ENCODE data around the gene MIX23.

The MIX23 gene

DNA sequence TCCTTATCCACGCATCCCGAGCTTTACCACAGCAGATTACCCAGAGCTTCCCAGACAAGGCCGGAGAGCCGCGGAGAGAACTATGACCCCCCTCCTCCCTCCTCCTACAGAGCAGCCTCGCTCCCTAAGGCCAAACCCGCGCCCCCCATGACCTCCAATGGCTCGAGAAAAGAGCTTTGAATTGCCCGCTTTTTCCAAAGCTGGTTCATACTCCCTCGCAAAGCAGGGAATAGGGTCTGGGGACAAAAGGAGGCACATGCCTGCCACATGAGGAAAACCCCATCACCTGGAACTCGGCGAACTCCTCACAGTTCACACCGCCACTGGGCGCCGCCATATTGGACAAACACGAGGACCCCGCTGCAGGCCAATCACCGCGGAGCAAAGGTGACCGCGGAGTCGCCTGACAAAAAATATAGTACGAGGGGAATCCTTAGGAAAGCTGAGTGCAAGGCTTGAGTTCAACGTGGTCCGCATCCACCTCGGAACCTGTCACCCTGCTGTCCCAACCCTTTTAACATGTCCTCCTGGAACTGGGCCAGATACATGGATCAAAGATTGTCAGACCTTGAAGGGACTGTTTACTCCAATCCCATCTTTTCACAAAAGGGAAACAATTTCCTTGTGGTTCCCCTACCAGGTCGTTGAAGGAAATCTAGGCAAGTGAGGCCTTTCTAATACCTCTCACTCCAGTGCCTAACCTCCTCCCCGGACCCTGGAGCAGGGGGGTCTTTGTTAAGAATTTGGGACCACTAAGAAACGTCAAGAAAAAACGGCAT lies at the start of gene MIX23:
TSS of gene MIX23 (minus strand) at position 344 of the 779 bp plus-strand sequence. CDS start at position 337, 7 bp downstream.
- peak; percentile 70 for DNase-seq (ENCODE audit: low read depth)

DNA sequence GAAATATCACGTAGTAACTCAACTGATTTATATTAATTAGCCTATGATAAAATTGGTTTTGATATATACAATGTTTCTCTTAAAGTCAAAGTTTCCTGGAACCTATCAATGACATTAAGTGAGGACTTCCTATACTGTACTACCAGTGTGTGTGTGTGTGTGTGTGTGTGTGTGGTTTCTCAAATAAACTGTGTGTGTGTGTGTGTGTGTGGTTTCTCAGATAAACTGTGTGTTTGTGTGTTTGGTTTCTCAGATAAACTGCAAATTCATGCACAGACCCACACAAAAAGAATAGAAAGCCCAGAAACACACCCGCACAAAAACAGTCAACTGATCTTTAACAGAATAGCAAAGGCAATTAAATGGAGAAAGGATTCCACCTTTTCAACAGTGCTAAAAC lies 47.3 kb upstream of the MIX23 start:
- no peak for DNase-seq (ENCODE audit: low read depth)

DNA sequence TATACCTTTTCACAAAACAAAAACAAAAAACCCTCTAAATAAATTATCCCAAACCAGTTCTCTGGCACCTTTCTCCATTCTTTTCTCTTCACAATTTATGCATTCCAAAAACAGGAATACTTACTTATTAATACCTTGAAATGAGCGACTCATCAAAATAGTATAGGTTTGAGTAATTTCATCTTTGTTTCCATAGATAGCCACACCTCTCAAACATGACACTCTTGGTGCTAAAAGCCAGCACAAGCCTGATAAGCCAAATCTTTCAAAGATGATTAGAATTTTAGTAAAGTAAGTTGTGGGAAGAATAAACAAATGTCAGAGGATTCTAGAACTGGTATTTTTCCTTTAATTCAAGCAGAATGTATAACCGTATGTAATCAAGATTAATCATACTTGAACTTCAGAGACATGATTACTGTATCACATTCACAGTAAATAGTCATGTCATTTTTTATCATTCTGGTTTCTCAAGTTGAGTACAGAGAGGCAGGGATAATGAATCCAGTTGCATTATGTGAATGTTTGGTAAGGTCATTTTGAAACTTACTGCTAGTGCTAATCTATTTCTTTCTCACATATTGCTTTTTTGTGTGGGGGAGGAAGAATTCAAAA lies 44.9 kb upstream of the MIX23 start:
- DNase-seq (ENCODE audit: low read depth) = no peak

DNA sequence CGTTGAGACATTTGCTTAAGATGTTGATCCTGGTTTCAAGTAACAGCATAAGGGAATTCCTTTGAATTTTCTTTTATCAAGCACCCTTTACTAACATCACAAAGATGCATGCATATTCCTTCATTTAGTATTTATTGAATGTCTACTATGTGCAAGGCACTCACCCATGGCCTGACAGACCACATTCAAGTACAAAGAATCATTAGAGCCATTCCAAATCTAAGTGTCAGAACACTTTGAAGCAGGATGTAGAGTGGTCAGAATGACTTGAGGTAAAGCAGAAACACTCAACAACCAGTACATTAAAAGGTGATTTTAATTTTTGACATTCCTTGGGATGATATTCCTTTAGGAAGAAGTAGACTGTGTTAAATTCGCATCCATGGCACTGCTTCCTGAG lies 38.8 kb upstream of the MIX23 start:
- no peak for DNase-seq (ENCODE audit: low read depth)

DNA sequence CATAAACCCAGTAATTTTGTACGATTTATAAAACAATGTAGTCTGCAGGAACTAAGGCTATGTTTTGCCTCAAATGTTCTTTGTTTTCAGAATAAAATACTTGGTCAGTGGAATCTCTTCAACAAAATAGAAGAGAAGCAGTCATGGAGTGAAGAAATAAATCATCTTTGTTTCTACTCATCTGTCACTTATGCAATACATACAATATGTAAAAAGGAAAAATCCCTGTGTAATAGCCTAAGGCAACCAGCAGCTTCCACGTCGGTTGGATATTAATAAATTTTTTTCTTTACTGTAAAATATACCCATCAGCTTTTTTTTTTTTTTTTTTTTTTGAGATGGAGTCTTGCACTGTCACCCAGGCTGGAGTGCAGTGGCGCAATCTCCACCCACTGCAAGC lies 38.1 kb upstream of the MIX23 start:
- DNase-seq (ENCODE audit: low read depth) = no peak

DNA sequence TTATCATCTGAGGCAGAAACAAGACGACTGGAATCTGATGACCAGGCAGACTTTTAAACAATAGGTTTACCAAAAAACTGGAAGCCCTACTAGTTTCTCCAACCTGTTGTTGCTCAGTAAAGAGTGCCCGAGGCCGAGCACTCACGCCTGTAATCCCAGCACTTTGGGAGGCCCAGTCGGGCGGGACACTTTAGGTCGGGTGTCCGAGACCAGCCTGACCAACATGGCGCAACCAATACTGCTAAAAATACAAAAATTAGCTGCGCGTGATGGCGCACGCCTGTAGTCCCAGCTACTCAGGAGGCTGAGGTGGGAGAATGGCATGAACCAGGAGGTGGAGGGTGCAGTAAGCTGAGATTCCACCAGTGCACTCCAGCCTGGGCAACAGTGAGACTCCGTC lies 33.9 kb upstream of the MIX23 start:
- DNase-seq (ENCODE audit: low read depth) = no peak

DNA sequence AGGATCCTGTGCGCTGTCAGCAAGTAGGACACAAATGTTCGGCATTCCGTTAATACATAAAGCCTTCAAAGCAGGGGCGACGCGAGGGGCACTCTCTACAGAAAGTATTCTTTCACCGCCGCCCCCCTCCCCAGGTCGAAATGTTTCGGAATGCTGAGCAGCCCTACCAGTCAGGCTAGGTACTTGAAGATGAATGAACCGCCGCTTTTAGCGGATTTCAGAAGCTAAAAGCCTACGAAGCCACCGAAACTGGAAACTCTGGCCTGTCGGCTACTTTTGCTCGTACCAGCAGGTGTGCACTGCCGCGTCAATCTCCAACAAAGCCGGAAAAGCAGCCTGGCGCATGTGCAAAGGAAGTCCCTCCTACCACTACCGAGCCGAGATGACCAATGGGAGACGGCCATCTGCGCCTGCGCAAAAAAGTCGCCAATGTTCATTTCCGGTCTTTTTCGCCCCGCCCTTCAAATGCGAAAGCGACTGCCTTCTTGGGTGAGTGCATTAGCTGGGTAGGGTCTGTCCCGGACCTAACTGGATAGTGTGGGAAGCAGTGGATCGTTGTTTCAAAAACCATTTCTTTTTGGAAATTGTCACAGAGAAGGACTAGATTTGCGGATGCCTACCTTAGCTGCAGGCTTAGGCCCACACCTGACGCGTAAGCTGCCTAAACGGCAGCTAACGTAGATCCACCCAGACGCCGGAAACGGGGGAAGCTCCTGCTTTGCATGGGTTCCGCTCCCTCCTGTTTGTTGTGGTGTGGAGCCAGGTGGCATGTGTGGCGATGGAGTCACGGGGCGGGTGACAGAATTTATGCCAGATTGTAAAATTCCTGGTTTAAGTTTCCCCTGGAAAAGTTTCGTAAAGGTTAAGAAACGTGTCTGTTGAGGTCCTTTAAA lies 33.0 kb upstream of the MIX23 start, which contains the start of gene WDR5B:
TSS of gene WDR5B (minus strand) at position 301 of the 893 bp plus-strand sequence. CDS start 534 bp downstream, outside the sequence.
- peak; percentile 96 for DNase-seq (ENCODE audit: low read depth)

DNA sequence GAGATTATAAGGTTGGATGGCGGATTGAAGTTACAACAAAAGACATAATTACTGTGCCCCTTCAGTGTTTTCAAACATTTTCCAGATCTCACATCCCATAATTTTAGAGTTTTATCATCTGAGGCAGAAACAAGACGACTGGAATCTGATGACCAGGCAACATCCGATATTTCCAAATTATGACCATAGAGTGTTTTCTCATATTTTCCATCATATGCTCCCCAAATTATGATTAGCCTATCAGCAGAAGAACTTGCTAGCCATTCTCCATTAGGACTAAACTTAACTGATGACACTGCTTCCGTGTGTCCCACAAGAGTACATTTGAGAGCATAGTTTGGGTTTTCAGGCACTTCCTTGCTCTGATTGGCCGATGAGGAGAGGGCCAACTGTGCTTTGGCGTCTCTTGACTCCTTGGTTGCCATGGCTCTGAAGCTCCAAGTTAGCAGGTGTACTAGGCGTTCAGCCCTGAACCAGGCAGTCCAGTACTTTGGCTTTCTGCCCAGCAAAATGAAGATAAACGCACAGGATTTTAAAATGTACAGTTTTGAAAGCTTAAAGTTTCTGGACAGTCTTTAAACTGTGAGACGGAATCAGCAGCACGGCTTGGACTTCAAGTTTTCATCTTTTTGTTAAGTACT lies 32.2 kb upstream of the MIX23 start:
- DNase-seq (ENCODE audit: low read depth) = peak; percentile 28

DNA sequence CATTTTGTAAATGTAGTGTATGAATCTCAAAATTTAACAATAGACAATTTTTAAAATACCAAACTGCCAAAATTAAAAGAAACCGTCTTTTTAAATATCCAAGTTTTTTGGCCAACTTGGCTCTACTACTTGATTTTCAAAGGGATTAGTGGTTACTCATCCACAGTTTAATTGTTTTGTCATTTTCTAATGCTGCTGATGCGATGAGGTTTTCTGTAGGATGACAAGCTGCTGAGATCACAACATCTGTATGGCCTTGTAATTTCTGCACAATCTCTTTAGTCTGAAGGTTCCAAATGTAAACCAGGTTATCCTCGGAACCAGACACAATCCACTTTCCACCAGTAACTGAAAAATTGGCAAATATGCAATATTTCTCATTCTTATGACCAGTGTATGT lies 31.4 kb upstream of the MIX23 start:
- no peak for DNase-seq (ENCODE audit: low read depth)

DNA sequence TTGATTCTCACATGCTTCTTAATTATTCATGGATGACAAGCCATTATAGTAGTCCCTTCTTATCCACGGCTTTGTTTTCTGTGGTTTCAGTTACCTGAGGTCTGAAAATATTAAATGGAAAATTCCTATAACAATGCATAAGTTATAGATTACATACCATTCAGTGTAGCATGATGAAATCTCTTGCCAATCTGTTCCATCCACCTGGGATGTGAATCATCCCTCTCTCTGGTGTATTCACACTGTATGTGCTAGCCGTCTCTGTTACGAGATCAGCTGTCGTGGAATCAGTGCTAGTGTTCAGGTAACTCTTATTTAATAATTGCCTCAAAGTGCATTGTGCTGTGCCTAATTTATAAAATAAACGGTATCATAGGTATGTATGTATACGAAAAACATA lies 27.6 kb upstream of the MIX23 start:
- DNase-seq (ENCODE audit: low read depth) = no peak

DNA sequence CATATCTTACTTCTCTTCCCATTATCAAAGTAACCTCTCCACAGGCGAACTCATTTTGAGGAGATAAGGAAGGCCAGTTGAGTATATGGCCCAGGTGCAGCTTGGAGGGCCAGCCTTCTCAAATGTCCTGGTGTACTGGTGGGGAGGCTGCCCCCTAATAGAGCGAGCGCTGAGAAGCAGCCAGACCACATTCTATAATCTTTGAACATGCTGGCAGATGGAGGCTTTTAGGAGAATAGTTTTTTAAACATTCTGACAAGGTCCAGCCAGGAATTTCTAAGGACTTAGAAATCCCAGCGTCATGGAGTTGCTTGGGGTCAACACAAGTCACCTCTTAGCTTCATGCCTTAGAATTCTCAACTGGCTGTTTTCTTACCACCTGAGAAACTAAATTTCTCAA lies 27.1 kb upstream of the MIX23 start:
- no peak for DNase-seq (ENCODE audit: low read depth)

DNA sequence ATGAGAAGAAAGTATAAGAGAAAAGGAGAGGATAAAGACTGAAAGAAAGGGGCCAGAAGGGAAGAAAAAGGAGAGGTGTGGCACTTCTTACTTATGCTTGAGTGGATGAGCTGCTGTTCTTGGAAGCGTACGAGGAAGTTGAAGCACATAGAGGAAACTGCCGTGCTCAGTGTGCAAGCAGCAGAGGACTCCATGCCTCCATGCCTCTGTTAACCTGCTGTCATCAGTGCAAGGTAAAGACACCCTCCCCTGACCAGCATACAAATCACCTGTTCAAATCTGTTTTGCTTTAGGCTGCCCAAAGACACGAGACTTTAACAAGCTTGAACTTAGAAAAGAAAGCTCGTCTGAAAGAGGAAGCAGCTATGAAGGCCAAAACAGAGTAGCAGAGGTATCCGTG lies 26.4 kb upstream of the MIX23 start:
- no peak for DNase-seq (ENCODE audit: low read depth)

DNA sequence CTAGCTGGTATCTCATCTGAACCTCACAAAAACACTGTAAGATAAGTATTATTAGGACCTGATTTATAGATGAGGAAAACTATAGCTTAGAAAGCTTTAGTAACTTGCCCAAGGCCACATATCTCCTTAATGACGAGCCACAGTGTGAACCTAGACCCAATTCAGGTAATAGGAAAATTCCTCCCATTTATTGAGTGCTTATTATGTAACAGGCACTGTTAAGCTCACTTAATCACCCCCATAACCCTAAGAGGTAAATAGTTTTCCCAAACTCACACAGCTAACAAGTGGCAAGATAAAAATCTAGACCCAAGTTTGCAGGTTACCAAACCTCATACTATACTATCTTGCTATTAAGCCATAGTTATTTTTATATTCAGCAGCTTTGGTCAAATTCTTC lies 24.9 kb upstream of the MIX23 start:
- no peak for DNase-seq (ENCODE audit: low read depth)

DNA sequence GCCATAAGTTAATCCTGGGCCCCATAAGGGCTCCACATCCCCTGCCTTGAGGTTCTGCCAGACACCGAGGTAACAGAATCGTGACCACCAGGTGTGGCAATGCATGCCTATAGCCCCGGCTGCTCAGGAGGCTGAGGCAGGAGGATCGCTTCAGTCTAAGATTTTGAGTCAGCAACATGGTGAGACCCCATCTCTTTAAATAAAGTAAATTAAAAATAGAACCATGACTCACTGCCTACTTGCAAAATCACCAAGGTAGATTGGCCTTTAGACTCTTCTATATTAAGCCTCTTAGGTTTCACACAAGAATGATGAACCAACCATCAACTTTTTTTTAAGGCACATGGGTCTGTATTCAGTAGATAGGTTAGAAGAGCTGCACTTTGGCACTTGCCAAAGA lies 23.2 kb upstream of the MIX23 start:
- DNase-seq (ENCODE audit: low read depth) = no peak

DNA sequence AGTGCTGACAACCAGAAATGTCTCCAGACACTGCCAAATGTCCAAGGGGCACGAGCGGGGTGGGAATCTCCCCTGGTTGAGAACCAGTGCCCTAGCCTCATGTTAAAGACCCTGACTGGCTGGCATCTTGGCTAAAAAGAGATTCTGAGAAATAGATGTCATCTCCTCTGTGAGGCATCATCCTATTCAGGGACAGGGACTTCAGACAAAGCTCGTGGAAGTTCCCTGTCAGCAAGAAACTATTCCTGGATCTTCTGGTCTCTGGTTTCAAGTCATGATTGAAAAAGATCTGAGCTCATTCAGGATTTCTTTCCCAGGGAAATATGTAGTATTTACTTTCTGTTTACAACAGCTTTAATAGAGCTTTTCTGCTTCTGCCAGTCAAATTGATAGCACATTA lies 22.0 kb upstream of the MIX23 start:
- no peak for DNase-seq (ENCODE audit: low read depth)

DNA sequence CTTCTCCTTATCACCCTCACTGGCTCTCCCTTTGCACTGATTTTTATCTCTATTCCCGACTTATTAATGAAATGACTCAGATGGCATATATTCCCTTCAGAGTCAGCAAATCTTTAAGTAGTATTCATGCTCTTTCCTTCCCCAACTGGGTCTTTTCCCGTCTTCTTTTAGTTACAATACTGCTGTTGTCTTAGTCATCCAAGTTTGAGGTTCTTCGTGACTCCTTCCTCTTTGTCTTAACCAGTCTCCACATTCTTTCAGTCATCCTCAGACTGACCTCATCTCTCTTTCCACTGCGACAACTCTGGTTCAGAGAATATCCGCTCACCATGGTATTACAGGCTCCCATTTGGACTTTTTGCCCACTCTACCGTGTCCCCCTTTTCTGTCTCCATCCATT lies 20.5 kb upstream of the MIX23 start:
- no peak for DNase-seq (ENCODE audit: low read depth)

DNA sequence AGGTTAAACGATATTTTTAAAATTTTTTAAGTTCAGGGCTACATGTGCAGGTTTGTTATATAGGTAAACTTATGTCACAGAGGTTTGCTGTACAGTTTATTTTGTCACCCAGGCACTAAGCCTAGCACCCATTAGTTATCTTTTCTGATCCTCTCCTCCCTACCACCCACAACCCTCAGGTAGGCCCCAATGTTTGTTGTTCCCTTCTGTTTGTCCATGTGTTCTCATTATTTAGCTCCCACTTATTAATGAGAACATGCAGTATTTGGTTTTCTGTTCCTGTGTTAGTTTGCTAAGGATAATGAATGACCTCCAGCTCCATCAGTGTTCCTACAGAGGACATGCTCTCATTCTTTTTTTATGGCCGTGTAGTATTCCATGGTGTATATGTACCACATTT lies 15.9 kb upstream of the MIX23 start:
- DNase-seq (ENCODE audit: low read depth) = no peak

DNA sequence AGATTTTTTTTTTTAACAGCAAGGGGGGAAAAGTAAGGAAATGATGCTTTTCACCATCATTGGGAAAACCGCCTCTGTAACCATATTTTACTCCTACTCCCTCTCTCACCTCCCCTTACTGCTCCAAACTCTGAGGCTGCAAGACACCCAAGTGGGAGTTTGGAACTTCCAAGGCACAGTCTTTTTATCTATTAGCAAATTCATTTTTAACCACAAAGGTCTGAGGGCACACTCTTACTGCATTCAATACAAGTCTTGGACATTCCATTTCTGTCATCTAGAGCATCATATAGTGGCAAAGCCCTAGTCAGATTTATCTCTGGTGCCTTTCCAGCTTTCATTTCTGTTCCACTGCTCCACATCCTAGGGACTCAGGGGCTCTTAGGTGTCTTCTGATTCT lies 14.2 kb upstream of the MIX23 start:
- no peak for DNase-seq (ENCODE audit: low read depth)

DNA sequence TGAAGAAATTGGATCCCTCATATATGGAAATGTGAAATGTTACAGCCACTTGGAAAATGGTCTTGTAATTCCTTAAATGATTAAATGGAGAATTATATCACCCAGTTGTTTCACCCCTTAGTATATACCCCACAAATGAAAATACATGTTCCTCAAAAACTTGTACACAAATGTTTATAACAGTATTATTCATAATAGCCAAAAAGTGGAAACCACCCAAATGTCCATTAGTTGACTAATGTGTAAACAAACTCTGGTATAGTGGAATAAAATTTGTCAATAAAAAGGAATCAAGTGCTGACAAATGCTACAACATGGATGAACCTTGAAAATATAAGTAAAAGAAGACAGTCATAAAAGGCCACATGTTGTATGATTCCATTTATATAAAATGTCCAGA lies 13.5 kb upstream of the MIX23 start:
- DNase-seq (ENCODE audit: low read depth) = no peak

DNA sequence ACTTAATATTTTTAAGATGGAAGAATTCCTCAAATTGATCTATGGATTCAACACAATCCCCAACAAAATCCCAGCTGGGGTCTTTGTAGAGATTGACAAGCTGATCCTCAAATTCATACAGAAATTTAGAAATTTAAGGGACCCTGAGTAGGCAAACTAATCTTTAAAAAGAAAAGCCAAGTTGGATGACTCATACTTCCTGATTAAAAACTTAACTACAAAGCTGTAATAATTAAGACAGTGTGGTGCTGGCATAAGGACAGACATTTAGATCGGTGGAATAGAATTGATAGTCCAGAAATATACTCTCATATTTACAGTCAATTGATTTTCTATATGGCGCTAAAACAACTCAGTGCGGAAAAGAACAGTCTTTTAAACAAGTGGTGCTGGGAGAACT lies 12.6 kb upstream of the MIX23 start:
- no peak for DNase-seq (ENCODE audit: low read depth)

DNA sequence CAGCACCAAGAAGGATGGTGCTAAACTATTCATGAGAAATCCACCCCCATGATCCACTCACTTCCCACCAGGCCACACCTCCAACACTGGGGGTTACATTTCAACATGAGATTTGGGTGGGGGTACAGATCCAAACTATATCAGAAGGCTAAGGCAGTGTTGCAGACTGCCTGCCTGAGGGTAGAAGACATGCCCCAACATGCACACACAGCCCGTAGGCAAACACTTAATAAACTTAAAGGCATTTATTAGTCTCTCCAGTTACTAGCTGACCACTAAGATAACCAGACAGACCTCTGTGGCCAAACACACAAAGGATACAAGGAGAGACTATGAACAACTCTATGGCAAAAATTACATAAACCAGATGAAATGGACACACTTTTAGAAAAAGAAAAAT lies 11.1 kb upstream of the MIX23 start:
- DNase-seq (ENCODE audit: low read depth) = no peak

Data from stromal cell of bone marrow (primary cell).